Activated CD4-positive, alpha-beta T cell treated with anti-CD3 and anti-CD28 coated beads for 24 hours (primary cell): ENCODE data around the gene CDC6.

ENCODE experiments used
- DNase-seq, 2 donors: peaks; one replicate each; pipeline ENCODE4 v3.0.0-alpha.2; 2020; ENCODE audit warnings: low read depth in 2 of 2

The CDC6 gene

GRCh38 chr17:40323391-40324381 is 36.0 kb downstream of the CDC6 start:
- no peak for DNase-seq

GRCh38 chr17:40325156-40326013 is 37.7 kb downstream of the CDC6 start:
- no peak for DNase-seq

GRCh38 chr17:40326014-40326831 is 38.5 kb downstream of the CDC6 start:
- DNase-seq: no peak

GRCh38 chr17:40326832-40327199 is 39.1 kb downstream of the CDC6 start:
- no peak for DNase-seq

- DNase-seq: no peak
These were observed 39.6 kb downstream of the CDC6 start for GRCh38 chr17:40327244-40327729.

GRCh38 chr17:40327735-40328385 is 40.2 kb downstream of the CDC6 start:
- no peak for DNase-seq

GRCh38 chr17:40328386-40328766 is 40.7 kb downstream of the CDC6 start:
- DNase-seq: no peak

- no peak for DNase-seq
These were observed 42.4 kb downstream of the CDC6 start for GRCh38 chr17:40329839-40330794.

GRCh38 chr17:40330850-40331470 is 43.3 kb downstream of the CDC6 start:
- no peak for DNase-seq

GRCh38 chr17:40331743-40332641 is 44.3 kb downstream of the CDC6 start:
- DNase-seq: no peak

GRCh38 chr17:40333781-40334448 is 46.2 kb downstream of the CDC6 start:
- DNase-seq: no peak

- DNase-seq: no peak
These were observed 47.9 kb downstream of the CDC6 start for GRCh38 chr17:40335620-40336019.

- DNase-seq: no peak
These were observed 49.7 kb downstream of the CDC6 start for GRCh38 chr17:40337351-40337750.

GRCh38 chr17:40338058-40338457 is 50.4 kb downstream of the CDC6 start:
- DNase-seq: no peak

- no peak for DNase-seq
These were observed 51.4 kb downstream of the CDC6 start for GRCh38 chr17:40338941-40339649.

- DNase-seq: no peak
These were observed 52.6 kb downstream of the CDC6 start for GRCh38 chr17:40340327-40340726.
